ENCODE results near the gene SCRN1. TPM values are rescaled to one million over a fixed set of nuclear protein-coding genes. Genes with fewer than 3 reads are reported as not detected.

The SCRN1 gene
- 49.8 and 74.4 TPM in 2 replicates for total RNA-seq (2016; rRNA removed; fragmentation: Illumina TruSeq; extraction: Trizol)
- total RNA-seq (2016; cell fraction: cytosol; rRNA removed; fragmentation: Illumina TruSeq; extraction: Trizol; ENCODE audit: low read depth) = 4.9 and 6.1 TPM in 2 replicates
- 49.7 and 72.4 TPM in 2 replicates for total RNA-seq (2016; cell fraction: insoluble cytoplasmic fraction; rRNA removed; fragmentation: Illumina TruSeq; extraction: Trizol)
- 19.2 and 21.8 TPM in 2 replicates for total RNA-seq (2016; cell fraction: membrane; rRNA removed; fragmentation: Illumina TruSeq; extraction: Trizol)
- 30.8 and 34.7 TPM in 2 replicates for total RNA-seq (2016; cell fraction: nucleus; rRNA removed; fragmentation: Illumina TruSeq; extraction: Trizol)
- 43.2 and 45.5 TPM in 2 replicates for polyA plus RNA-seq (2011; rRNA removed)
- polyA plus RNA-seq (2011; cell fraction: cytosol; rRNA removed) = 34.6 and 50.4 TPM in 2 replicates
- polyA plus RNA-seq (2011; cell fraction: nucleus; rRNA removed) = 29.6 and 33.8 TPM in 2 replicates
- polyA plus RNA-seq (2012) = 54.8 and 60.8 TPM in 2 replicates
- 2.6 and 2.8 TPM in 2 replicates for polyA plus RNA-seq (2016; cell fraction: cytosol; fragmentation: Illumina TruSeq; extraction: Trizol; ENCODE audit: low read depth)
- polyA plus RNA-seq (2016; cell fraction: insoluble cytoplasmic fraction; fragmentation: Illumina TruSeq; extraction: Trizol; ENCODE audit: low read depth) = 50.7 and 51.5 TPM in 2 replicates
- 6.7 and 7.7 TPM in 2 replicates for polyA plus RNA-seq (2016; cell fraction: membrane; fragmentation: Illumina TruSeq; extraction: Trizol; ENCODE audit: low read depth)
- 29.8 and 32.4 TPM in 2 replicates for polyA plus RNA-seq (2016; cell fraction: nucleus; fragmentation: Illumina TruSeq; extraction: Trizol; ENCODE audit: insufficient read depth, low read depth)
- polyA minus RNA-seq (2011; rRNA and poly(A)+ RNA removed; ENCODE audit: low replicate concordance) = 7.8 and 87.3 TPM in 2 replicates
- polyA minus RNA-seq (2011; cell fraction: cytosol; rRNA and poly(A)+ RNA removed) = 58.2 and 64.4 TPM in 2 replicates
- polyA minus RNA-seq (2011; cell fraction: nucleus; rRNA and poly(A)+ RNA removed) = 31.7 and 46.6 TPM in 2 replicates
- percentile 87 among the genes with signal in this experiment for Bru-seq, nascent RNA
- percentile 89 among the genes with signal in this experiment for BruChase-seq, experiment 1, labeled RNA remaining after a 6-hour chase
- percentile 83 among the genes with signal in this experiment for BruChase-seq, experiment 2, labeled RNA remaining after a 2-hour chase
- long read RNA-seq, experiment 1, full-length matches to known transcripts = 7 of 25 reads
- long read RNA-seq, experiment 1, partial matches to known transcripts = 2 of 25 reads
- long read RNA-seq, experiment 1, other reads (novel, unspliced or antisense) = 16 of 25 reads
- long read RNA-seq, experiment 2, full-length matches to known transcripts = 73 of 216 reads
- long read RNA-seq, experiment 2, partial matches to known transcripts = 14 of 216 reads
- long read RNA-seq, experiment 2, other reads (novel, unspliced or antisense) = 129 of 216 reads

GRCh38 chr7:29989257-29989995, at the start of gene SCRN1:
Gene SCRN1 (minus strand): TSS chr7:29989801. CDS start chr7:29969067, 20,734 bp downstream.
- Histone ChIP-seq H3K9me3 (ENCODE audit: low read length) (no peaks in the 10 kb centered on the region), H3K4me2 (ENCODE audit: low read depth, low read length) (peak within 1 kb of the TSS; percentile 94), H3K4me1 (ENCODE audit: insufficient read depth, low read length) (peaks cover 37% of the 10 kb centered on the region), H3K27ac (ENCODE audit: extremely low read length, insufficient read depth, low read length) (peak within 1 kb of the TSS; percentile 86), H2AFZ (ENCODE audit: low read length) (peak within 1 kb of the TSS; percentile 5), H3K9ac (ENCODE audit: insufficient read depth, low read depth, low read length) (peak within 1 kb of the TSS; percentile 89), H3K36me3 (replicated peaks in 1 of 2; ENCODE audit: control insufficient read depth in 1 of 2, insufficient read depth in 2 of 2, low read length in 2 of 2) (peaks cover 0 to 2% of the 10 kb centered on the region in 2 experiments; a peak in 1 of 5 replicates), H3K79me2 (ENCODE audit: insufficient read depth, low read length) (peaks cover 45% of the 10 kb centered on the region), H3K27me3 (ENCODE audit: control insufficient read depth in 1 of 2, insufficient read depth in 2 of 2, low read length in 2 of 2) (no peaks in the 10 kb centered on the region), H4K20me1 (ENCODE audit: insufficient read depth, low read length) (peaks cover 4% of the 10 kb centered on the region; the same call in 1 of the 2 replicates), H3K4me3 (replicated peaks in 1 of 3; ENCODE audit: insufficient read depth in 1 of 3, low read depth in 2 of 3, low read length in 3 of 3) (peak within 1 kb of the TSS; percentile 96 to 99 (median 97))
- 0% methylated on average over 1 of the region's 79 CpGs for WGBS (ENCODE audit: low lambda C conversion rate)
- ChIA-PET POLR2A (interaction anchor here (0.6 to 1.2 kb wide), 3 partner anchors 10 to 40 kb away, joined by 3 to 10 read pairs (median 4); partner anchors contain the start of genes FKBP14 and PLEKHA8), CTCF (ENCODE audit: low intra/inter-chr PET ratio, low total read pairs) (no interaction called here)
- intact Hi-C loops (cut with micrococcal nuclease; ENCODE audit: unreplicated experiment) (loop anchor here (2.0 kb wide), 1 partner anchor 73 kb away; no protein-coding TSS in a partner anchor), in situ Hi-C loops (cut with HindIII; ENCODE audit: extremely low pct_ligation_motif_present, low pct_unique_long_range_greater_than_20kb) (loop anchor here (5.0 kb wide), 1 partner anchor 38 kb away; the partner anchor contains the start of genes FKBP14 and PLEKHA8)
- peak; percentile 22 for DNase-seq (ENCODE audit: low spot score)
- no peak for FAIRE-seq
- peak; percentile 76 for ATAC-seq
- BruUV-seq (replicated peaks) = no TSS peak
- no peak for TF ChIP-seq KDM4B (CRISPR knock-in tag; IDR thresholded peaks at IDR 0.05)
- TF ChIP-seq CENPX (CRISPR knock-in tag; IDR thresholded peaks at IDR 0.05) = no peak
- TF ChIP-seq ZNF256 (CRISPR knock-in tag; conservative IDR thresholded peaks at IDR 0.05) = no peak
- TF ChIP-seq SCMH1 (CRISPR knock-in tag; IDR thresholded peaks at IDR 0.05; ENCODE audit: borderline replicate concordance) = no peak
- no peak for TF ChIP-seq SATB2 (CRISPR knock-in tag; IDR thresholded peaks at IDR 0.05)
- TF ChIP-seq ZSCAN5A (CRISPR knock-in tag; IDR thresholded peaks at IDR 0.05; ENCODE audit: borderline replicate concordance) = no peak
- TF ChIP-seq ZNF678 (CRISPR knock-in tag; IDR thresholded peaks at IDR 0.05) = no peak
- no peak for TF ChIP-seq CHD4 (IDR thresholded peaks at IDR 0.05; ENCODE audit: borderline replicate concordance, low read length)
- TF ChIP-seq LCORL (IDR thresholded peaks at IDR 0.05) = no peak
- TF ChIP-seq LCORL (CRISPR knock-in tag; IDR thresholded peaks at IDR 0.05) = no peak
- no peak for TF ChIP-seq ZNF616 (CRISPR knock-in tag; IDR thresholded peaks at IDR 0.05; ENCODE audit: low read depth)
- no peak for TF ChIP-seq SMC3 (IDR thresholded peaks at IDR 0.05; ENCODE audit: low read length)
- no peak for TF ChIP-seq ZNF207 (IDR thresholded peaks at IDR 0.05; ENCODE audit: borderline replicate concordance)
- 0 out of 2 replicates have a peak, but pooled peaks have one; percentile 31 for TF ChIP-seq BATF2 (CRISPR knock-in tag; IDR thresholded peaks at IDR 0.05)
- no peak for TF ChIP-seq ZNF639 (CRISPR knock-in tag; conservative IDR thresholded peaks at IDR 0.05)
- no peak; the same call in 1 of the 2 replicates for TF ChIP-seq KAT7 (CRISPR knock-in tag; IDR thresholded peaks at IDR 0.05; ENCODE audit: borderline replicate concordance)

Measured in HepG2 (cell line).